ENCODE data around the gene EXOSC5.
A peak's percentile ranks its signal among the peaks of the same experiment; 100 is the strongest.
"Not testable (repeated sequence)": the region's sequence is repeated elsewhere in the genome, so short reads cannot be mapped to it uniquely, and the experiment has no call there.

EXOSC5 gene

GRCh38 chr19:41364524-41365391 is 32.4 kb downstream of the EXOSC5 start:
- DNase-seq, result no peak

GRCh38 chr19:41363753-41364523 is 33.2 kb downstream of the EXOSC5 start, which contains the start of gene B9D2:
Gene B9D2, minus strand, starts transcription at chr19:41364149. Its CDS starts 630 bp downstream, at chr19:41363519.
- peak; percentile 99 for DNase-seq

GRCh38 chr19:41363371-41363752 is 33.8 kb downstream of the EXOSC5 start:
- no peak for DNase-seq

- no peak for DNase-seq
Measured at GRCh38 chr19:41362143-41362847, 34.9 kb downstream of the EXOSC5 start.

GRCh38 chr19:41359741-41360140 is 37.4 kb downstream of the EXOSC5 start:
- no peak for DNase-seq

GRCh38 chr19:41357746-41358145 is 39.4 kb downstream of the EXOSC5 start:
- DNase-seq, result no peak

GRCh38 chr19:41356984-41357739 is 40.0 kb downstream of the EXOSC5 start:
- DNase-seq, result peak; percentile 59

- no peak for DNase-seq
Measured at GRCh38 chr19:41355802-41356201, 41.4 kb downstream of the EXOSC5 start.

GRCh38 chr19:41355035-41355434 is 42.1 kb downstream of the EXOSC5 start:
- no peak for DNase-seq

- DNase-seq, result no peak
Measured at GRCh38 chr19:41354343-41354953, 42.7 kb downstream of the EXOSC5 start.

- peak; percentile 96 for DNase-seq
Measured at GRCh38 chr19:41353466-41354342, 43.5 kb downstream of the EXOSC5 start, which contains the start of gene TGFB1. Gene TGFB1, minus strand, starts transcription at chr19:41353922. Its CDS starts 878 bp downstream, at chr19:41353044.

- peak; percentile 80 for DNase-seq
Measured at GRCh38 chr19:41352609-41353465, 44.3 kb downstream of the EXOSC5 start.

GRCh38 chr19:41352279-41352608 is 44.9 kb downstream of the EXOSC5 start:
- DNase-seq, result no peak

GRCh38 chr19:41351339-41352245 is 45.6 kb downstream of the EXOSC5 start:
- peak; percentile 89 for DNase-seq

- DNase-seq, result peak; percentile 25
Measured at GRCh38 chr19:41350735-41351338, 46.3 kb downstream of the EXOSC5 start.

GRCh38 chr19:41346916-41347315 is 50.2 kb downstream of the EXOSC5 start:
- not testable (repeated sequence) for DNase-seq

- DNase-seq, result no peak
Measured at GRCh38 chr19:41344162-41344561, 53.0 kb downstream of the EXOSC5 start.

Data from CD4-positive, alpha-beta T cell treated with Interleukin-21 for 1 hour (primary cell).